Neural progenitor cell (in vitro differentiated cells): ENCODE results near the gene OR2H2. TPM values are rescaled to one million over a fixed set of nuclear protein-coding genes. Genes with fewer than 3 reads are reported as not detected.

Experiments
- DNase-seq: peaks from one replicate; pipeline ENCODE4 v3.0.0-alpha.2; 2016; ENCODE audit warnings: low spot score
- H2AFZ ChIP-seq: fragments of 200-600 bp; sonication (generic); replicated peaks from 2 replicates; pipeline ENCODE4 v1.6.1; 2016; ENCODE audit warnings: antibody characterized with exemption
- H3F3A ChIP-seq: fragments of 200-600 bp; sonication (generic); 2 replicates; pipeline ENCODE4 v1.6.1; 2016; ENCODE audit warnings: antibody characterized with exemption, low read depth
- H3K27ac ChIP-seq: fragments of 200-600 bp; sonication (generic); 2 replicates; pipeline ENCODE4 v1.5.1; 2016; ENCODE audit warnings: mild to moderate bottlenecking
- H3K27me3 ChIP-seq: fragments of 200-600 bp; sonication (generic); 2 replicates; pipeline ENCODE4 v1.6.1; 2016; ENCODE audit warnings: mild to moderate bottlenecking, moderate library complexity
- H3K36me3 ChIP-seq: fragments of 200-600 bp; sonication (generic); 2 replicates; pipeline ENCODE4 v1.5.1; 2016
- H3K4me1 ChIP-seq: fragments of 200-600 bp; sonication (generic); 2 replicates; pipeline ENCODE4 v1.6.1; 2016; ENCODE audit warnings: mixed run types
- H3K4me2 ChIP-seq: fragments of 200-600 bp; sonication (generic); 2 replicates; pipeline ENCODE4 v1.6.1; 2016
- H3K4me3 ChIP-seq: fragments of 200-600 bp; sonication (generic); 2 replicates; pipeline ENCODE4 v1.5.1; 2016
- H3K79me2 ChIP-seq: fragments of 200-600 bp; sonication (generic); 2 replicates; pipeline ENCODE4 v1.6.1; 2016; ENCODE audit warnings: low read depth
- H3K9ac ChIP-seq: fragments of 200-600 bp; sonication (generic); 2 replicates; pipeline ENCODE4 v1.6.1; 2016
- H3K9me3 ChIP-seq: fragments of 200-600 bp; sonication (generic); 2 replicates; pipeline ENCODE4 v1.5.1; 2016; ENCODE audit warnings: low read depth
- H4K20me1 ChIP-seq: fragments of 200-600 bp; sonication (generic); 2 replicates; pipeline ENCODE4 v1.6.1; 2016; ENCODE audit warnings: low read depth
- H3K27ac Mint-ChIP-seq: 3 replicates; pipeline ENCODE4 v1.8.0; 2021; ENCODE audit warnings: mixed read lengths
- H3K27me3 Mint-ChIP-seq: 2 replicates; pipeline ENCODE4 v1.8.0; 2022; ENCODE audit warnings: low read depth, mild to moderate bottlenecking, inconsistent platforms, moderate library complexity, mixed read lengths; ENCODE audit not compliant: insufficient read depth
- H3K36me3 Mint-ChIP-seq: 3 replicates; pipeline ENCODE4 v1.8.0; 2021; ENCODE audit warnings: mixed read lengths
- H3K4me1 Mint-ChIP-seq: 3 replicates; pipeline ENCODE4 v1.8.0; 2021; ENCODE audit warnings: mixed read lengths
- H3K4me3 Mint-ChIP-seq: 3 replicates; pipeline ENCODE4 v1.8.0; 2021; ENCODE audit warnings: mild to moderate bottlenecking, moderate library complexity, mixed read lengths
- H3K9me3 Mint-ChIP-seq: 3 replicates; pipeline ENCODE4 v1.8.0; 2020; ENCODE audit warnings: mixed read lengths
- EZH2 ChIP-seq: fragments of 200-600 bp; sonication (generic); IDR thresholded peaks from 2 replicates; pipeline ENCODE4 v1.6.1; 2017; ENCODE audit warnings: antibody characterized with exemption, mild to moderate bottlenecking, moderate library complexity
- EZH2phosphoT487 ChIP-seq: fragments of 200-600 bp; sonication (generic); IDR thresholded peaks from 2 replicates; pipeline ENCODE4 v1.6.1; 2017; ENCODE audit warnings: antibody characterized with exemption
- total RNA-seq: library from RNA; depleted of rRNA; stranded (reverse); fragments of >200 nt; gene quantifications from 2 replicates; pipeline ENCODE4 v1.2.3, GENCODE V29; 2015; ENCODE audit warnings: low replicate concordance
- TF ChIP-seq, protein P1 (sequence below): fragments of 200-600 bp; sonication (generic); IDR thresholded peaks from 2 replicates; pipeline ENCODE4 v1.5.1; 2017; ENCODE audit warnings: antibody characterized with exemption, mild to moderate bottlenecking

OR2H2 gene
- not detected in 2 replicates for total RNA-seq

DNA sequence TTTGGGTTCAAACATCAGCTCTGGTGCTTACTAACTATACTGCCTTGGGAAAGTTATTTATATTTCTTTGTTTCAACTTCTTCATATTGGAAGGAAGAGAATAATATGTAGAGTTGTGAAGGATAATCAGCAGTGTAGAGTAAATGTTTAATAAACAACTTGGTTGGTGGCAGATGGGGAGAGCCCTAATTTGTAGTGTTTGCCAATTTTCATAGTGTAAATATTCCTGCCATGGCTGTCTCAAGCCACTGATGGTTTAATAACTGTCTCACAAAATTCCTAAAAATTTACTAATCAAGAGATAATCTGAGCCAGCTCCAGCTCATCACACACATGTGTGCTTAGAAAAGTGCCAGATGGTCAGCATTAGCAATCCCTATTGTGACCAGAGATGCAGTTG is at the start of gene OR2H2:
OR2H2 (plus strand) TSS at position 301 of the 400 bp plus-strand sequence. CDS start 2,824 bp downstream, outside the sequence.
- Histone ChIP-seq H3F3A (no peaks in the 10 kb centered on the region), H4K20me1 (no peaks in the 10 kb centered on the region), H3K9me3 (no peaks in the 10 kb centered on the region), H3K27ac (no peak within 1 kb of the TSS), H2AFZ (no peak within 1 kb of the TSS), H3K4me2 (no peak within 1 kb of the TSS), H3K36me3 (no peaks in the 10 kb centered on the region), H3K4me1 (no peaks in the 10 kb centered on the region), H3K4me3 (no peak within 1 kb of the TSS), H3K9ac (no peak within 1 kb of the TSS), H3K27me3 (no peaks in the 10 kb centered on the region), H3K79me2 (no peaks in the 10 kb centered on the region)
- TF ChIP-seq EZH2 (no peak), EZH2phosphoT487 (no peak)
- TF ChIP-seq, protein P1, sequence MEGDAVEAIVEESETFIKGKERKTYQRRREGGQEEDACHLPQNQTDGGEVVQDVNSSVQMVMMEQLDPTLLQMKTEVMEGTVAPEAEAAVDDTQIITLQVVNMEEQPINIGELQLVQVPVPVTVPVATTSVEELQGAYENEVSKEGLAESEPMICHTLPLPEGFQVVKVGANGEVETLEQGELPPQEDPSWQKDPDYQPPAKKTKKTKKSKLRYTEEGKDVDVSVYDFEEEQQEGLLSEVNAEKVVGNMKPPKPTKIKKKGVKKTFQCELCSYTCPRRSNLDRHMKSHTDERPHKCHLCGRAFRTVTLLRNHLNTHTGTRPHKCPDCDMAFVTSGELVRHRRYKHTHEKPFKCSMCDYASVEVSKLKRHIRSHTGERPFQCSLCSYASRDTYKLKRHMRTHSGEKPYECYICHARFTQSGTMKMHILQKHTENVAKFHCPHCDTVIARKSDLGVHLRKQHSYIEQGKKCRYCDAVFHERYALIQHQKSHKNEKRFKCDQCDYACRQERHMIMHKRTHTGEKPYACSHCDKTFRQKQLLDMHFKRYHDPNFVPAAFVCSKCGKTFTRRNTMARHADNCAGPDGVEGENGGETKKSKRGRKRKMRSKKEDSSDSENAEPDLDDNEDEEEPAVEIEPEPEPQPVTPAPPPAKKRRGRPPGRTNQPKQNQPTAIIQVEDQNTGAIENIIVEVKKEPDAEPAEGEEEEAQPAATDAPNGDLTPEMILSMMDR: no peak
- Mint-ChIP-seq H3K9me3 (no peaks in the 10 kb centered on the region), H3K27me3 (no peaks in the 10 kb centered on the region), H3K36me3 (peaks cover 2% of the 10 kb centered on the region), H3K4me1 (no peaks in the 10 kb centered on the region), H3K27ac (no peak within 1 kb of the TSS), H3K4me3 (no peak within 1 kb of the TSS)
- no peak for DNase-seq

DNA sequence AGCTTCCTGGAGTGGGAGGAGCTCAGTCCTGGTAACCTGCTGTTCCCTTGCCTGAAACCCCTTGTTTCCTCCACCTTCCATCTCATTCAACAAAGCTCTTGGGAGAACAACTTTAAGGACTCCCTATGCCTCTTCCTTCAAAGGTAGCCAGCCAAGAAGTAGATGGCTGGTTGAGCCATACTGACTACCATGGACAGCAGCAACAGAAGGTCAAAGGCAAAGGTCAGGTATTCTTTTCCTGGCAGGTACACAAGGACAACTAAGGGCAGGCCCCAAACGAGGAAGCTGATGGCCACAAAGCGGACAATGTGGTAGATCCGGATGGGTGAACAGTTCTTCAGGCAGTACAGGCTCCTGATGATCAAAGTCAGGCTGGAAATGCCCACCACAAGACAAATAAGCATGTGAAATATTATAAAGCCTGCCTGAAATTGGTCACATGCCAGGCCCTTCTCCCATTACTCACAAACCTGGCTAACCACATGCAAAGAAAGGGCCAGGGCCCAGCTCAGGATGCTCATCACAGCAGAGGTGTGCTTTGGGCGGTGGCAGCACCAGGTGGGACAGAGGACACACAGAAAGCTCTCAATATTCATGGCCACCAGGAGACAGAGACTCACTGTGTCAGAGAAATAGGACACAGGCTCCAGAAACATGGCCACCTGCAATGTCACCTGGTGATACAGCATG is 47.1 kb upstream of the OR2H2 start:
- no peaks in the 10 kb centered on the region for H3K27me3 ChIP-seq
- H3K9ac ChIP-seq: no peak overlapping the region
- no peaks in the 10 kb centered on the region for H3K9me3 ChIP-seq
- no peaks in the 10 kb centered on the region for H3K36me3 ChIP-seq
- no peaks in the 10 kb centered on the region for H3K4me1 ChIP-seq
- H3K27ac ChIP-seq: no peak overlapping the region
- H3K4me3 ChIP-seq: no peak overlapping the region
- H4K20me1 ChIP-seq: no peaks in the 10 kb centered on the region
- Mint-ChIP-seq H3K4me1 (no peaks in the 10 kb centered on the region), H3K4me3 (no peak overlapping the region), H3K27me3 (peaks cover 7% of the 10 kb centered on the region), H3K36me3 (no peaks in the 10 kb centered on the region), H3K9me3 (peaks cover 2% of the 10 kb centered on the region), H3K27ac (no peak overlapping the region)
- TF ChIP-seq EZH2: no peak
- TF ChIP-seq, protein P1: no peak
- H3K79me2 ChIP-seq: no peaks in the 10 kb centered on the region
- no peak for DNase-seq
- no peaks in the 10 kb centered on the region for H3F3A ChIP-seq
- no peak overlapping the region for H3K4me2 ChIP-seq
- no peak overlapping the region for H2AFZ ChIP-seq

DNA sequence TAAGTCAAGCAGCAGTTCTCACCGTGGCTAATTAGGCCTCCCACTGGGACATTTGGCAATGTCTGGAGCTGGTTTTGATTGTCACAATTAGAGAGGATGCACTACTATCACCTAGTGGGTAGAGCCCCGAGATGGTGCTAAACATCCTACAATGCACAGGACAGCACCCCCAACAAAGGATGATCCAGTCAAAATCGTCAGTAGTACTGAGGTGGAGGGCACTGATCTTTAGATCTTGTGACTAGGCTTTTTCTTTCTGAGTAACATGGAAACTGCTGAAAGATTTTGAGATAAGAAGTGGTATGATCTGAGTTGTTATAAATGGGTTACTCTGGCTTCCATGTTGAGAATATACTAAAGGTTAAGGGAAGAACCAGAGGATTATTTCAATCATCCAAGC is 37.3 kb upstream of the OR2H2 start:
- Histone ChIP-seq H4K20me1 (no peaks in the 10 kb centered on the region), H3K4me2 (no peak overlapping the region), H3K27ac (no peak overlapping the region), H2AFZ (no peak overlapping the region), H3K27me3 (peaks cover 31% of the 10 kb centered on the region), H3K9ac (no peak overlapping the region), H3F3A (peaks cover under 1% of the 10 kb centered on the region), H3K79me2 (no peaks in the 10 kb centered on the region), H3K4me1 (no peaks in the 10 kb centered on the region), H3K4me3 (no peak overlapping the region), H3K9me3 (no peaks in the 10 kb centered on the region), H3K36me3 (no peaks in the 10 kb centered on the region)
- H3K4me3 Mint-ChIP-seq: no peak overlapping the region
- peaks cover 10% of the 10 kb centered on the region for H3K27me3 Mint-ChIP-seq
- TF ChIP-seq EZH2phosphoT487 (no peak), EZH2 (no peak)
- TF ChIP-seq, protein P1: no peak
- H3K9me3 Mint-ChIP-seq: peaks cover 2% of the 10 kb centered on the region
- no peaks in the 10 kb centered on the region for H3K36me3 Mint-ChIP-seq
- DNase-seq: no peak
- no peak overlapping the region for H3K27ac Mint-ChIP-seq
- H3K4me1 Mint-ChIP-seq: no peaks in the 10 kb centered on the region
